ENCODE data around the gene LVRN.
"Not testable (repeated sequence)": the region's sequence is repeated elsewhere in the genome, so short reads cannot be mapped to it uniquely, and the experiment has no call there.

LVRN gene, protein sequence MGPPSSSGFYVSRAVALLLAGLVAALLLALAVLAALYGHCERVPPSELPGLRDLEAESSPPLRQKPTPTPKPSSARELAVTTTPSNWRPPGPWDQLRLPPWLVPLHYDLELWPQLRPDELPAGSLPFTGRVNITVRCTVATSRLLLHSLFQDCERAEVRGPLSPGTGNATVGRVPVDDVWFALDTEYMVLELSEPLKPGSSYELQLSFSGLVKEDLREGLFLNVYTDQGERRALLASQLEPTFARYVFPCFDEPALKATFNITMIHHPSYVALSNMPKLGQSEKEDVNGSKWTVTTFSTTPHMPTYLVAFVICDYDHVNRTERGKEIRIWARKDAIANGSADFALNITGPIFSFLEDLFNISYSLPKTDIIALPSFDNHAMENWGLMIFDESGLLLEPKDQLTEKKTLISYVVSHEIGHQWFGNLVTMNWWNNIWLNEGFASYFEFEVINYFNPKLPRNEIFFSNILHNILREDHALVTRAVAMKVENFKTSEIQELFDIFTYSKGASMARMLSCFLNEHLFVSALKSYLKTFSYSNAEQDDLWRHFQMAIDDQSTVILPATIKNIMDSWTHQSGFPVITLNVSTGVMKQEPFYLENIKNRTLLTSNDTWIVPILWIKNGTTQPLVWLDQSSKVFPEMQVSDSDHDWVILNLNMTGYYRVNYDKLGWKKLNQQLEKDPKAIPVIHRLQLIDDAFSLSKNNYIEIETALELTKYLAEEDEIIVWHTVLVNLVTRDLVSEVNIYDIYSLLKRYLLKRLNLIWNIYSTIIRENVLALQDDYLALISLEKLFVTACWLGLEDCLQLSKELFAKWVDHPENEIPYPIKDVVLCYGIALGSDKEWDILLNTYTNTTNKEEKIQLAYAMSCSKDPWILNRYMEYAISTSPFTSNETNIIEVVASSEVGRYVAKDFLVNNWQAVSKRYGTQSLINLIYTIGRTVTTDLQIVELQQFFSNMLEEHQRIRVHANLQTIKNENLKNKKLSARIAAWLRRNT

GRCh38 chr5:115962239-115962564 is at the start of gene LVRN:
Gene LVRN, plus strand, starts transcription at chr5:115962475. Its CDS starts 143 bp downstream, at chr5:115962618.
- no peak for DNase-seq

DNA sequence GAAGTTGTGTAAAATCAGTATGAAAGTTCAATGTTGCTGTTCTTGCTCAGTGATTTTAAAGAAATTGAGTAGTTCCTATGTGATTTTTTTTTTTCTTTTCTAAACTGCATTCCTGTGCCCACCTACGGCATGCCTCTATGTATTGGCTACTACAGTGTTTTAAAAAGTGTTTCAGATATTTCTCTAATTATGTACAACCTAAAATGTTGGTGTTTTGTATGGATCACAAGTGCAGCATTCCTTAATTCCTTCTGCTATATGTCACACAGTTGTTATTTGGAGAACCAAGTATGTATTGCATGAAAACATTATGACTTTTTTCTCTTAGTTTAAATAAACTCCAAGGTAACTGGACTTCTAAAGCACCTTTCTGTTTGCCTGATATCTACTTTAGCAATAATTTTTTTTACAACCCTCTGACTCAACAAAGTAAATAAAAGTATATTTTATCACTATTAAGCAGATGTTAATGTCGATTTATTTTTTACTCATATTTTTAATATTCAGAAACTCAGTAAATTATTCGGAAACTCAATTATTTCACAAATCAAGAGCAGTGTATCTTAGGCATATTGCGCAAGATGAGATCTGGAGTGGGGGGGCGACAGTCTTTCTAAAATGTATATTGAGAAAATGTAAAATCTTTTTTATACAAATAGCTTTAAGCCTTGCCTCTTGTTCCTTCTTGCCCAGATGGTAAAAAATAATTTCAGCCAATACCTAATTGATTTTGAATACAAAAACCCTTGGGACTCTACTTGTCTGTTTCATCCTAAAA is 48.5 kb upstream of the LVRN start:
- DNase-seq: not testable (repeated sequence)

GRCh38 chr5:115920171-115920725 is 42.0 kb upstream of the LVRN start:
- DNase-seq: no peak

DNA sequence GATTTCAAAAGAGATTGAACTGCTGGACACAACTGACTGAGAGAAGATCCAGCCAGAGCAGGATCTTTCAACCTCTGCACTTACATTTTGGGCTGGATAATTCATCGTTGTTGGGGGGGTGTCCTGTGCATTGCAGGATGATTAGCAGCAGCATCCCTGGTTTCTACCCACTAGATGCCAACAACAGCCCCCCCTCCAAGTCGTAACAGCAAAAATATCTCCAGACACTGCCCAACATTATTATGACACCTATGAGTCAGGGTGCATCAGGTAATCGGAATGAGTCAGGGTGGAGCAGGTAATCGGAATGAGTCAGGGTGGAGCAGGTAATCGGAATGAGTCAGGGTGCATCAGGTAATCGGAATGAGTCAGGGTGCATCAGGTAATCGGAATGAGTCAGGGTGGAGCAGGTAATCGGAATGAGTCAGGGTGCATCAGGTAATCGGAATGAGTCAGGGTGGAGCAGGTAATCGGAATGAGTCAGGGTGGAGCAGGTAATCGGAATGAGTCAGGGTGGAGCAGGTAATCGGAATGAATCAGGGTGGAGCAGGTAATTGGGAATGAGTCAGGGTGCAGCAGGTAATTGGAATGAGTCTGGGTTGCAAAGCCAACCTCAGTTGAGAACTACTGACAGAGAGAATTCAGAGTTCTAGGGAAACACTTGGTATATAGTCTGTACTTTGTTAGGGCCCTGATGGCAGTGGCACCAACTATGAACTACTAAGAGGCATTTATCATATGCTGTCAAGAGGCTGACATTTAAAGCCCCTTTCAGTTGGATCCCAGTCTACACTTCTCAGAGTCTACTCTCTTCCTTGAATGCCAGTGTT is 33.5 kb upstream of the LVRN start:
- not testable (repeated sequence) for DNase-seq

GRCh38 chr5:115930171-115930570 is 32.1 kb upstream of the LVRN start:
- DNase-seq: peak; percentile 15

GRCh38 chr5:115930630-115931337 is 31.5 kb upstream of the LVRN start:
- no peak for DNase-seq

GRCh38 chr5:115932991-115933390 is 29.3 kb upstream of the LVRN start:
- no peak for DNase-seq

GRCh38 chr5:115934388-115934974 is 27.8 kb upstream of the LVRN start:
- DNase-seq: no peak

DNA sequence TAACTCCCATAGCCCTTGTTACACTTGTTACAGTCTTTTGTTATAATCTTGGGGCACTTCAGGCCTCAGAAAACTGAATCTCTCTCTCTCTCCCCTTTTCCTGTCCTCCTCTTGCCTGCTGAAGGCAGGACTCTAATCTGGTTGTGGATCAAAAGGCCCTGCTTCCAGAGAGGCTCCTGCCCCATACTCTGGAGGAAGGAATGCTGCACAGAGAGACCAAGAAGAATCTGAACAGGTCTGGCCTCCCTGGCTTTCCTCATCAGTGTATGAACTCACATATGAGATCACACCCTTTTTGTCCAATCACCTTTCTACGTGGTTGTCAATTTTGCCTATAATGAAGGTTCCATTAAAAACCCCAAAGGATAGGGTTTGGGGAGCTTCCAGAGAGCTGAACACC is 26.2 kb upstream of the LVRN start:
- no peak for DNase-seq

DNA sequence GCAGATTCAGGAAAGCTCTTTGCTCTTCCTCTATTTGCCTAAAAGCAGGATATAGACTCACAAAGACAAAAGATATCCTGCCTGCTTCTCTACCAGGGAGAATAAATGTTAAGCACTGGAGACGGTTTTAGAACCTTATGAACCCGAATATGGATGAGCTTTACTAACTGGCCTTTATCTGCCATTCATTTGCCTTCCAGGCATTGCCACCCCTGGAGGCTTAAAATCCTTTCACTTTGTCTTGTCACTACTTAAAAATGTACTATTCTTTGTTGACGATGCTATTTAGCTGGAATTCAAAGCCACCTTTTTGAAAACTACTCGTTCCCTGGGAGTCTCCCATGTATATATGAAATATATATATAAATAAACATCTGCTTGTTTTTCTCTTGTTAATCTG is 23.2 kb upstream of the LVRN start:
- DNase-seq: no peak

GRCh38 chr5:115940080-115940810 is 22.0 kb upstream of the LVRN start:
- no peak for DNase-seq

- DNase-seq: no peak
These were observed 21.1 kb upstream of the LVRN start for GRCh38 chr5:115941051-115941675.

- DNase-seq: no peak
These were observed 17.8 kb upstream of the LVRN start for GRCh38 chr5:115944501-115944900.

DNA sequence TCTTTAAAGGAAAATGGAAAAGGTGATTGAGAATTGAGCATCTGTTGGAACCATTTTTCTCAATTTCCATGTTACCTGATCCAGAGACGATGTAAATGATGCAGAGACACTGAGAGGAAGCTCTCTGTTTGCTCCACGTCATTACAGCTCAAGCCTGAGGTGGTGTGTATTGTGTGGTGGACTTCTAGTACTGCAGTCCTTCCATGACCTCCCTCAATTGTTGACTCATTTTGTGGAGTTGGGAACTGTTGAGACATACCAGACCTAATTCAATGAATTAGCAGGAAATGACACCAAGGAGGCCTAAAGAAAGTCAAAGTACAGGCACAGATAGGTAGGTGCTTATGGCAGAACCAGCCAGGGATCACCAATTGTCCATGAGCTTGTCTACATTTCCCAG is 15.6 kb upstream of the LVRN start:
- DNase-seq: no peak

GRCh38 chr5:115947260-115947659 is 15.0 kb upstream of the LVRN start:
- no peak for DNase-seq

- no peak for DNase-seq
These were observed 14.2 kb upstream of the LVRN start for GRCh38 chr5:115948091-115948534.

DNA sequence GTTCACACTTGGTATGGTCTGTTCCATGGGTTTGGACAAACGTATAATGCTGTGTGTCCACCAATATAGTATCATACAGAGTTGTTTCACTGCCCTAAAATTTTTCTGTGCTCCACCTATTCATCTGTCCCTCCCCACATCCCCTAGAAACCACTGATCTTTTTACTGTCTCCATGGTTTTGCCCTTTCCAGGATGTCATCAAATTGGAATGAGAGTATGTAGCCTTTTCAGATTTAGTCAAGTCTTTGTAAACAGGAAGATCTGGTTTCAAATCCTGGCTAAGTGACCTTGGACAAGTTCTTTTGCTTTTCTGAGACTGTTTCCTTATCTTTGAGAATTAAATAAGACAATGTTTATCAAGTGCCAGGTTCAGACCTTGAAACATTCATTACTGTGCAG is 13.2 kb upstream of the LVRN start:
- DNase-seq: no peak

GRCh38 chr5:115952588-115952987 is 9.7 kb upstream of the LVRN start:
- no peak for DNase-seq

DNA sequence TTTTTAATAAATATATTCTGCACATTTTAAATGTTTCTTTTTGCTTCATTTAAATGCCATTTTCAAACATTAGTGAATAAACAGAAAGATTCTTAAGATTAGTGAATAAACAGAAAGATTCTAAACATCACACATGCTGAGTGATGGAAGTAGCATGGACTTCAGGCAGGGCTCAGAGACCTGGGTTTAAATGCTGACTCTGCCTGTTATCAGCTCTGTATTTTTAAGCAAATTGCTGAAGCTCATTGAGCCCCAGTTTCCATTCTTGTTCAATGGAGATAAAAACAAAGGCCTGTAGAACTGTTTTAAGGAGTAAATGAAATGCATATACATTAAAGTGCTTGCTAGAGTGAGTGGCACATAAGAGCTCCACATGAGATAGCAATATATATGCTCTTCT is 8.1 kb upstream of the LVRN start:
- DNase-seq: no peak
